Chondrocyte (in vitro differentiated cells): ENCODE results near the gene DTX4. TPM values are rescaled to one million over a fixed set of nuclear protein-coding genes. Genes with fewer than 3 reads are reported as not detected.
A peak's percentile ranks its signal among the peaks of the same experiment; 100 is the strongest.

Source experiments
- DNase-seq: peaks from one replicate; pipeline ENCODE4 v3.0.0; 2021; ENCODE audit warnings: mixed read lengths, low spot score
- H3K27ac Mint-ChIP-seq: one replicate; pipeline ENCODE4 v1.8.0; 2021; ENCODE audit warnings: mild to moderate bottlenecking, moderate library complexity, mixed read lengths; ENCODE audit not compliant: unreplicated experiment
- H3K27me3 Mint-ChIP-seq: 2 replicates; pipeline ENCODE4 v1.8.0; 2021; ENCODE audit warnings: low read depth, mixed read lengths
- H3K36me3 Mint-ChIP-seq: 2 replicates; pipeline ENCODE4 v1.8.0; 2021; ENCODE audit warnings: low read depth, mixed read lengths
- H3K4me1 Mint-ChIP-seq: 2 replicates; pipeline ENCODE4 v1.8.0; 2021; ENCODE audit warnings: low read depth, mild to moderate bottlenecking, mixed read lengths
- H3K4me3 Mint-ChIP-seq: one replicate; pipeline ENCODE4 v1.8.0; 2021; ENCODE audit warnings: mild to moderate bottlenecking, moderate library complexity, mixed read lengths; ENCODE audit not compliant: unreplicated experiment
- H3K9me3 Mint-ChIP-seq: 2 replicates; pipeline ENCODE4 v1.8.0; 2021; ENCODE audit warnings: low read depth, mixed read lengths
- CTCF ChIP-seq: fragments of 200-600 bp; sonication (generic); IDR thresholded peaks from 2 replicates; pipeline ENCODE4 v1.5.0; 2021; ENCODE audit warnings: antibody characterized with exemption, mild to moderate bottlenecking, moderate library complexity
- total RNA-seq: library from RNA; stranded (reverse); gene quantifications from 3 replicates; pipeline ENCODE4 v1.2.1, GENCODE V29; 2021

Gene DTX4
- total RNA-seq, 1 donor from 2014 or later = 3.4 TPM

GRCh38 chr11:59218893-59219292 lies 47.0 kb downstream of the DTX4 start:
- no peak overlapping the region for H3K27ac Mint-ChIP-seq
- no peak for DNase-seq
- H3K9me3 Mint-ChIP-seq = no peaks in the 10 kb centered on the region
- H3K36me3 Mint-ChIP-seq = no peaks in the 10 kb centered on the region
- H3K4me1 Mint-ChIP-seq = peaks cover 11% of the 10 kb centered on the region
- peaks cover 35% of the 10 kb centered on the region for H3K27me3 Mint-ChIP-seq
- no peak for TF ChIP-seq CTCF
- H3K4me3 Mint-ChIP-seq = no peak overlapping the region

DNA sequence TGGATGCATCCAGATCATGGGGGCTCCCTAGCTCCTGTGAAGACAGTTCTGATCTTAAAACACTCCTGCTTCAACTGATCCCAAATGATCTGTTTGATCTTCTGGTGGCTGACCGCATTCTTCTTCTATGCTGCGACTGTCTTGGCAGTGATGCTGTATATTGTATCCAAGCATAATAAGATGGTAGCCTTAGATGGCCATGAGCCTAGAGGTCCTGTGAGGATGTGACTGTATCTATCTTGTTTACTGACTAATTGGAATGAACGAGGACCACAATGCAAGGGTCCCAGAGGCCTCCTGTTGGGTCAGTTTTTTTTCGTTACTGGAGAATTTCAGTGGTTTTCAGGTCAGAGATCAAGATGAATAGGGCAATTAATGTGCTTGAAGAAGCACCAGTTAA lies 47.9 kb downstream of the DTX4 start:
- Mint-ChIP-seq H3K27ac (no peak overlapping the region), H3K27me3 (peaks cover 37% of the 10 kb centered on the region), H3K9me3 (no peaks in the 10 kb centered on the region), H3K36me3 (no peaks in the 10 kb centered on the region), H3K4me3 (no peak overlapping the region), H3K4me1 (peaks cover 11% of the 10 kb centered on the region)
- DNase-seq = no peak
- TF ChIP-seq CTCF = no peak

DNA sequence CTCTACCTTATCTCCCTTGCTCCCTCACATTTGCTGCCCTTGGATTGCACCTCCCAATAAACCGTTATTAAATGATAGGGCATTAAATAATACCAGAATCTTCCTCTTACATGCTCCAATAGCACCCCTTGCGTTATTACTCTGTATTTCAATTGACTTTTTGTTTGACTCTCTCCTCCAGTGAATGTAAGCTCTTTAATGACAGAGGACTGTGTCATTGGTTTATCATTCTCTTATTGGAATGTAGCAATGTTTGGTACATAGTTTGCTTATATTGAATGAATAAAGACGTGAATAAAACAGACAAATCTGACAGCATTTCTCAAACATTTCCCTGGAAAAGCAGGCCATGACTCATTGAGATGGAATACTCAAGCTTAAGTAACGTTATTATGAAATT lies 49.5 kb downstream of the DTX4 start:
- peaks cover 11% of the 10 kb centered on the region for H3K4me1 Mint-ChIP-seq
- no peak for DNase-seq
- no peak overlapping the region for H3K27ac Mint-ChIP-seq

DNA sequence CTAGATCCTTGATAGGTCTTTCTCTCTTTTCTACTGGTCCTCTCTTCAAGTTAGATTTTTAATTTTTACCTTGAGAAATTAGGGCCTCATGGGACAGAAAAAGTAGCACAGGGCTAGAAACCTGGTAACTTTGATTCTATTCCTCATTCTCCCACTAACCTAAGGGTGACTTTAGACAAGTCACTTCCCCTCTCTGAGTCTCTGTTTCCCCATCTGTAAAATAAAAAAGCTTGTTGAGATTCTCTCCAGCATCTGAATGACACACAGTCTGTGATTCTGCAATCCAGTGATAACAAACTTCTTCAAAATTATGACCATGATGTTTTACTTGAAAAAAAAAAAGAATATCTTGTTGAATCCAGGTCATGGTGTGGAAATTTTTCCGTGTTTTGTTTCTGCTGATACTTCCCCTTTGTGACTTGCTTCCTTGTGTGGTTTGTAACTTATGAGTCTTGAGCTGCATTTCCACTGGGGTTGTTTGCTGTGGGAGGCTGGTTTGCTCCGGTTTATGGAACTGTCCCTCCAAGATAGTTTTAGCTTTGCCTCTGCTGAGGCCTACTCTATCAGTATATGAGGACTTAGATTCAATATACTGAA lies 50.6 kb downstream of the DTX4 start:
- peaks cover 7% of the 10 kb centered on the region for H3K4me1 Mint-ChIP-seq
- H3K36me3 Mint-ChIP-seq = no peaks in the 10 kb centered on the region
- no peak overlapping the region for H3K4me3 Mint-ChIP-seq
- DNase-seq = no peak
- no peak overlapping the region for H3K27ac Mint-ChIP-seq
- TF ChIP-seq CTCF = no peak
- no peaks in the 10 kb centered on the region for H3K9me3 Mint-ChIP-seq
- peaks cover 36% of the 10 kb centered on the region for H3K27me3 Mint-ChIP-seq

More for the DNA sequence above, 49.5 kb downstream of the DTX4 start:
- peaks cover 41% of the 10 kb centered on the region for H3K27me3 Mint-ChIP-seq
- no peaks in the 10 kb centered on the region for H3K9me3 Mint-ChIP-seq
- H3K36me3 Mint-ChIP-seq = no peaks in the 10 kb centered on the region
- no peak overlapping the region for H3K4me3 Mint-ChIP-seq
- peak; percentile 35 for TF ChIP-seq CTCF

DNA sequence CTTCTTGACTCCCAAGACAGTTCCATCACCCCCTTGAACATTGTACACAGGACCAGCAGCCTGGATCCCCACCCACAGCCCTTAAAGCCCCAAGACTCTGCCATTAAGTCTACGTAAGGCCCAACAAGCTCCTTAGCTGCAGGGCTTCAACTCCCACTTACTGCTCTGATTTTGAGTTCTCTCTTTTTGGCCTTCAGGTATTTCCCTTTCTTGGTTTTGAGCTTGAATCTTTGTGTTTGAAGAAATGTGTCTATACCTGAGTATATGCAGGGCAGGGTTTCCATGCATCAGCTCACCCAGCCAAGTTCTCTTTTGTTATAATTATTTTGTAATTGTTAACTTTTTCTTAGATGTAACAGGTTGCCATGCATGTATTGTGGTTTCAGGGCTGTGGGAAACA lies 51.2 kb downstream of the DTX4 start:
- Mint-ChIP-seq H3K9me3 (no peaks in the 10 kb centered on the region), H3K36me3 (no peaks in the 10 kb centered on the region), H3K27ac (no peak overlapping the region), H3K4me3 (no peak overlapping the region), H3K4me1 (peaks cover 7% of the 10 kb centered on the region), H3K27me3 (peaks cover 31% of the 10 kb centered on the region)
- no peak for DNase-seq
- no peak for TF ChIP-seq CTCF
